ENCODE measurements around the gene HECW1. TPM values are rescaled to one million over a fixed set of nuclear protein-coding genes. Genes with fewer than 3 reads are reported as not detected.

Gene HECW1
- total RNA-seq, 1 donor from 2014 or later, result 0.11 TPM

DNA sequence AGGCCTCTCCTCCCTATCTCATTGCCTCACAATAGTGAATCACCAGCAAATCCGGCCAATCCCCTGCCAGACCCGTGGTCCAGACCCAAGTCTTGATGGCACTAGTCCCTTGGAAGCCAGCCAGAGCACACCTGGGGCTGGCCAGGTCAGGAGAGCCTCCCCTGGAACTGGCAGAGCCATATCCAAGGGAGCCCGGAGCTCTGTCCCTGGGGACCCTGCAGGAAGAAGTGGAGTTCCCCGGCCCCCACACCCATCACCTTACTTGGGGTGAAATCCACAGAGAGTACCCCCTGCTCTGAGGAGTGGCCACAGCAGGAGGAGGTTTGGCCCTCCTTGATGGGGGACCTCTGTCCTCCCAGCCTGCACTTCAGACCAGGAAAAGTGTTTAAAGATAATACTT, 122.5 kb downstream of the HECW1 start:
- Histone ChIP-seq H3K27me3 (no peaks in the 10 kb centered on the region), H2AFZ (replicated peaks) (no peak overlapping the region), H3K27ac (no peak overlapping the region), H3K9me3 (ENCODE audit: low read depth) (no peaks in the 10 kb centered on the region), H3K4me2 (no peak overlapping the region), H3K4me3 (no peak overlapping the region), H3K4me1 (no peaks in the 10 kb centered on the region), H3K79me2 (ENCODE audit: low read depth) (no peaks in the 10 kb centered on the region), H3F3A (ENCODE audit: low read depth) (no peaks in the 10 kb centered on the region), H4K20me1 (ENCODE audit: low read depth) (no peaks in the 10 kb centered on the region), H3K36me3 (no peaks in the 10 kb centered on the region), H3K9ac (no peak overlapping the region)
- H3K4me3 Mint-ChIP-seq, result no peak overlapping the region
- H3K36me3 Mint-ChIP-seq, result no peaks in the 10 kb centered on the region
- TF ChIP-seq EZH2phosphoT487 (IDR thresholded peaks at IDR 0.05), result no peak
- TF ChIP-seq, protein P1, sequence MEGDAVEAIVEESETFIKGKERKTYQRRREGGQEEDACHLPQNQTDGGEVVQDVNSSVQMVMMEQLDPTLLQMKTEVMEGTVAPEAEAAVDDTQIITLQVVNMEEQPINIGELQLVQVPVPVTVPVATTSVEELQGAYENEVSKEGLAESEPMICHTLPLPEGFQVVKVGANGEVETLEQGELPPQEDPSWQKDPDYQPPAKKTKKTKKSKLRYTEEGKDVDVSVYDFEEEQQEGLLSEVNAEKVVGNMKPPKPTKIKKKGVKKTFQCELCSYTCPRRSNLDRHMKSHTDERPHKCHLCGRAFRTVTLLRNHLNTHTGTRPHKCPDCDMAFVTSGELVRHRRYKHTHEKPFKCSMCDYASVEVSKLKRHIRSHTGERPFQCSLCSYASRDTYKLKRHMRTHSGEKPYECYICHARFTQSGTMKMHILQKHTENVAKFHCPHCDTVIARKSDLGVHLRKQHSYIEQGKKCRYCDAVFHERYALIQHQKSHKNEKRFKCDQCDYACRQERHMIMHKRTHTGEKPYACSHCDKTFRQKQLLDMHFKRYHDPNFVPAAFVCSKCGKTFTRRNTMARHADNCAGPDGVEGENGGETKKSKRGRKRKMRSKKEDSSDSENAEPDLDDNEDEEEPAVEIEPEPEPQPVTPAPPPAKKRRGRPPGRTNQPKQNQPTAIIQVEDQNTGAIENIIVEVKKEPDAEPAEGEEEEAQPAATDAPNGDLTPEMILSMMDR (IDR thresholded peaks at IDR 0.05), result no peak
- TF ChIP-seq EZH2 (IDR thresholded peaks at IDR 0.05), result no peak
- no peaks in the 10 kb centered on the region for H3K9me3 Mint-ChIP-seq
- peaks cover 4% of the 10 kb centered on the region for H3K27me3 Mint-ChIP-seq (ENCODE audit: insufficient read depth, low read depth)
- no peaks in the 10 kb centered on the region for H3K4me1 Mint-ChIP-seq
- no peak overlapping the region for H3K27ac Mint-ChIP-seq
- DNase-seq (ENCODE audit: low spot score), result no peak

DNA sequence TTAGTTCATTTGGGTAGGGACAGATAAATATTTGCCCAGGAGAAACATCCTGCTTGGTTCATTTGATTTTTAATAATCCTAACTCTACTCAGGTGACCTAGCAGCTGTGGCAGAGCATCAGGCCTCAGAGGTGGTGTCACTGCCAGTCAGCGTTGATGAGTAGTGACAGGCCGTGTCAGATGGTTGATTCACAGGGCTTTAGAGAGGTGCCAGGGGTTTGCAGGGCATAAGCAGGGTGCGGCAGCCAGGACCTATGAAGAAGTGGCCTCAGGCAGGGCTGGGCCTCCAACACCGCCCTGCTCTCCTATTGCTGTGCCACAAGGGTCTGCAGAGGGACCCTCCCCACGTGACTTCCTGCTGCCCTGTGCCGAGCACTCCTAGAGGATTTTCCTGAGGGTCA, 128.1 kb downstream of the HECW1 start:
- H3K27ac Mint-ChIP-seq, result no peak overlapping the region
- no peaks in the 10 kb centered on the region for H3K36me3 Mint-ChIP-seq
- H3K36me3 ChIP-seq, result no peaks in the 10 kb centered on the region
- H3K4me1 ChIP-seq, result no peaks in the 10 kb centered on the region
- H3K9me3 Mint-ChIP-seq, result no peaks in the 10 kb centered on the region
- no peak overlapping the region for H3K4me3 ChIP-seq
- no peaks in the 10 kb centered on the region for H4K20me1 ChIP-seq (ENCODE audit: low read depth)
- H3K27ac ChIP-seq, result no peak overlapping the region
- no peak overlapping the region for H3K4me3 Mint-ChIP-seq
- H2AFZ ChIP-seq (replicated peaks), result no peak overlapping the region
- no peak overlapping the region for H3K9ac ChIP-seq
- DNase-seq (ENCODE audit: low spot score), result no peak
- H3K4me1 Mint-ChIP-seq, result peaks cover 10% of the 10 kb centered on the region
- peaks cover 7% of the 10 kb centered on the region for H3K27me3 Mint-ChIP-seq (ENCODE audit: insufficient read depth, low read depth)
- H3K4me2 ChIP-seq, result no peak overlapping the region
- H3K79me2 ChIP-seq (ENCODE audit: low read depth), result no peaks in the 10 kb centered on the region
- H3F3A ChIP-seq (ENCODE audit: low read depth), result no peaks in the 10 kb centered on the region
- H3K27me3 ChIP-seq, result no peaks in the 10 kb centered on the region
- TF ChIP-seq EZH2 (IDR thresholded peaks at IDR 0.05), result no peak
- TF ChIP-seq, protein P1 (IDR thresholded peaks at IDR 0.05), result no peak
- TF ChIP-seq EZH2phosphoT487 (IDR thresholded peaks at IDR 0.05), result no peak
- H3K9me3 ChIP-seq (ENCODE audit: low read depth), result no peaks in the 10 kb centered on the region

DNA sequence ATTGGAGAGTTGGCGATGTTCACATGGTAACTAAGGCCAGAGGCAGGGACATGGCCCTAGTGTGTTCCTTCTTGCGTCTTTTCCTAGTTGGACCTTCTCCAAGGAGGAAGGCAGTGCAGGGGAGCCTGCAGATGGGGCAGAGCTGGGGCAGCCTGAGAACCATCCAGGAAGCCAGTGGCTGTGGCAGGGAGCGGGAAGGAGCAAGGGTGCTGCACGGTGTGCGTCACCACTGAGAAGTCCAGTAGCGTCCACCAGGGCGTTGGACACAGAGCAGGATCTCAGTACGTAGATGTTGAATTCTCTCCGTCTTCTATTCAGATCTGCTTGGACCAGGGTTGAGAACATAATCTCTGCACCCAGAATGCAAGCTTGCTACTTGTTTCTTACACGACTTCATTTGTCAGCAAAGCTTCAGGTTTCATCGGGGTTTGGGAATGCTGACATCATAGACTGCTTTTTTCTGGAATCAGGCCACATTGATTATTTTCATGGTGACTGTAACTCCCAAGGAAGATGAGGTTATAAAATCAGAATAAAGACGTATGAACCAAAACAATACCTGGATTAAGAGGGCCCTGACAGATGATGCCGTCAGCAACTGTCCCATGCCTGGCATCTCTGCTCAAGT, 130.3 kb downstream of the HECW1 start:
- Mint-ChIP-seq H3K36me3 (no peaks in the 10 kb centered on the region), H3K4me1 (peaks cover 13% of the 10 kb centered on the region)
- no peaks in the 10 kb centered on the region for H3F3A ChIP-seq (ENCODE audit: low read depth)

More for the DNA sequence above, 130.3 kb downstream of the HECW1 start:
- Mint-ChIP-seq H3K4me3 (no peak overlapping the region), H3K27ac (no peak overlapping the region), H3K27me3 (ENCODE audit: insufficient read depth, low read depth) (peaks cover 7% of the 10 kb centered on the region), H3K9me3 (no peaks in the 10 kb centered on the region)
- Histone ChIP-seq H4K20me1 (ENCODE audit: low read depth) (no peaks in the 10 kb centered on the region), H3K4me3 (no peak overlapping the region), H3K9me3 (ENCODE audit: low read depth) (no peaks in the 10 kb centered on the region), H3K36me3 (no peaks in the 10 kb centered on the region), H3K4me1 (no peaks in the 10 kb centered on the region), H3K9ac (no peak overlapping the region), H3K79me2 (ENCODE audit: low read depth) (no peaks in the 10 kb centered on the region), H3K27ac (no peak overlapping the region), H3K4me2 (no peak overlapping the region), H2AFZ (replicated peaks) (no peak overlapping the region), H3K27me3 (no peaks in the 10 kb centered on the region)
- TF ChIP-seq EZH2 (IDR thresholded peaks at IDR 0.05), result no peak
- TF ChIP-seq, protein P1 (IDR thresholded peaks at IDR 0.05), result no peak
- no peak for DNase-seq (ENCODE audit: low spot score)

All from neural progenitor cell (in vitro differentiated cells).